B cell (primary cell): Measurements from ENCODE around the gene ARL3. TPM values are rescaled to one million over a fixed set of nuclear protein-coding genes. Genes with fewer than 3 reads are reported as not detected.

Experiments
- ATAC-seq: fragments of 200-7000 bp; cut with Tn5 transposase; one replicate; pipeline ENCODE4 v1.10.0; 2021; ENCODE audit warnings: low read depth, mild to moderate bottlenecking, moderate number of reproducible peaks, moderate library complexity
- CTCF ChIA-PET: fragments of 350-600 bp; sonication (Branson Sonifier 250); formaldehyde crosslinking; loops from one replicate; lab custom pipeline; 2021; ENCODE audit warnings: antibody characterized with exemption, inconsistent platforms; lab: Charles Lee
- POLR2A ChIA-PET: fragments of 350-600 bp; sonication (Branson Sonifier 250); formaldehyde crosslinking; loops from one replicate; lab custom pipeline; 2021; ENCODE audit warnings: antibody characterized with exemption; lab: Charles Lee
- DNase-seq: peaks from one replicate; pipeline ENCODE4 v3.0.0; 2013
- H2AFZ ChIP-seq: 2 replicates; pipeline ENCODE4 v1.6.1; 2012; ENCODE audit warnings: mild to moderate bottlenecking, low read depth, low read length; ENCODE audit not compliant: insufficient read depth, poor library complexity, severe bottlenecking
- H3K27ac ChIP-seq, 2 donors: 1 replicate in 1 of 2; 2 replicates in 1 of 2; pipeline ENCODE4 v1.5.1; 2012 to 2013; ENCODE audit warnings: low read length in 2 of 2, mild to moderate bottlenecking in 2 of 2, moderate library complexity in 1 of 2
- H3K27me3 ChIP-seq, 4 experiments: fragments of 200-600 bp in 1 of 4; sonication (generic) in 1 of 4; replicated peaks in 1 of 4; 1 replicate in 2 of 4; 2 replicates in 2 of 4; pipeline versions ENCODE4 v1.6.1 to v1.7.0; 2013 to 2016; ENCODE audit warnings: low read length in 3 of 4, mild to moderate bottlenecking in 2 of 4, mixed read lengths in 1 of 4, moderate library complexity in 1 of 4; ENCODE audit not compliant: insufficient read depth in 4 of 4, control insufficient read depth in 3 of 4; ENCODE audit errors: control extremely low read depth in 1 of 4
- H3K36me3 ChIP-seq, 2 experiments: replicated peaks in 1 of 2; 1 replicate in 1 of 2; 2 replicates in 1 of 2; pipeline versions ENCODE4 v1.6.1 to v1.7.1; 2013; ENCODE audit warnings: low read length in 1 of 2; ENCODE audit not compliant: insufficient read depth in 2 of 2, control insufficient read depth in 1 of 2; ENCODE audit errors: control extremely low read depth in 1 of 2, extremely low read depth in 1 of 2
- H3K4me1 ChIP-seq, 2 donors: fragments of 200-600 bp in 1 of 2; sonication (generic) in 1 of 2; 1 replicate in 1 of 2; 2 replicates in 1 of 2; pipeline versions ENCODE4 v1.5.1 to v1.6.1; 2013 to 2017; ENCODE audit warnings: low read length in 2 of 2; ENCODE audit not compliant: control insufficient read depth in 2 of 2, insufficient read depth in 2 of 2
- H3K4me2 ChIP-seq: replicated peaks from 2 replicates; pipeline ENCODE3; 2012; ENCODE audit warnings: mild to moderate bottlenecking, low read depth, low read length; ENCODE audit not compliant: poor library complexity, severe bottlenecking
- H3K4me3 ChIP-seq, 5 experiments: fragments of 200-600 bp in 1 of 5; sonication (generic) in 1 of 5; 1 replicate in 3 of 5; 2 replicates in 2 of 5; pipeline versions ENCODE4 v1.5.1 to v1.7.0; 2011 to 2016; ENCODE audit warnings: low read length in 4 of 5, mild to moderate bottlenecking in 4 of 5, low read depth in 2 of 5, control low read depth in 1 of 5, moderate library complexity in 1 of 5; ENCODE audit not compliant: insufficient read depth in 1 of 5; ENCODE audit errors: control extremely low read depth in 1 of 5, extremely low read depth in 1 of 5
- H3K79me2 ChIP-seq: fragments of 200-600 bp; sonication (generic); one replicate; pipeline ENCODE4 v1.6.0; 2016; ENCODE audit warnings: low read length; ENCODE audit not compliant: control insufficient read depth, insufficient read depth
- H3K9ac ChIP-seq: fragments of 200-600 bp; sonication (generic); 2 replicates; pipeline ENCODE4 v1.6.1; 2017; ENCODE audit warnings: mild to moderate bottlenecking, low read length, moderate library complexity
- H3K9me3 ChIP-seq, 3 donors: one replicate each; pipeline versions ENCODE4 v1.6.1 to v1.7.1; 2013; ENCODE audit warnings: low read length in 2 of 3; ENCODE audit not compliant: control insufficient read depth in 2 of 3, insufficient read depth in 1 of 3; ENCODE audit errors: control extremely low read depth in 1 of 3
- H4K20me1 ChIP-seq: 2 replicates; pipeline ENCODE4 v1.6.0; 2012; ENCODE audit warnings: mild to moderate bottlenecking, low read length; ENCODE audit not compliant: insufficient read depth, control insufficient read depth, poor library complexity, severe bottlenecking
- H3K27ac Mint-ChIP-seq: one replicate; pipeline ENCODE4 v1.8.0; 2021; ENCODE audit warnings: mixed read lengths
- H3K27me3 Mint-ChIP-seq: one replicate; pipeline ENCODE4 v1.8.0; 2021; ENCODE audit warnings: mixed read lengths
- H3K4me1 Mint-ChIP-seq: one replicate; pipeline ENCODE4 v1.8.0; 2021; ENCODE audit warnings: mixed read lengths
- H3K4me3 Mint-ChIP-seq: one replicate; pipeline ENCODE4 v1.8.0; 2021; ENCODE audit warnings: mixed read lengths
- H3K9me3 Mint-ChIP-seq: one replicate; pipeline ENCODE4 v1.8.0; 2022; ENCODE audit warnings: mixed read lengths; ENCODE audit not compliant: insufficient read depth
- EZH2 ChIP-seq: IDR thresholded peaks from 2 replicates; pipeline ENCODE4 v1.6.1; 2012; ENCODE audit warnings: borderline replicate concordance, low read depth, mild to moderate bottlenecking, moderate library complexity, low read length; ENCODE audit not compliant: insufficient read depth, poor library complexity, severe bottlenecking
- WGBS: methylation state at CpG from one replicate; pipeline ENCODE4 v1.1.5; 2013; ENCODE audit warnings: missing lambda C conversion rate; ENCODE audit not compliant: insufficient coverage; 5-methylcytosine and 5-hydroxymethylcytosine counted together
- intact Hi-C: fragments of 100-400 bp; cut with micrococcal nuclease; formaldehyde crosslinking; loops from one replicate; pipeline ENCODE4 v1.10.0; 2022
- polyA plus RNA-seq: library from polyadenylated mRNA; depleted of rRNA; stranded (reverse); fragments of >200 nt; gene quantifications from 2 replicates; pipeline ENCODE4 v1.2.3, GENCODE V29; 2012
- total RNA-seq, 2 donors: library from RNA; stranded (reverse); fragments of 120-200 nt in 1 of 2; gene quantifications; 1 replicate in 1 of 2; 2 replicates in 1 of 2; pipeline versions ENCODE4 v1.2.3 to v1.2.4, GENCODE V29; 2013 to 2022
- TF ChIP-seq, protein P1 (sequence below): fragments of 200-600 bp; IDR thresholded peaks from one replicate; pipeline ENCODE4 v1.8.0; 2022; ENCODE audit warnings: antibody characterized with exemption, mild to moderate bottlenecking

ARL3 gene
- total and polyA plus RNA-seq, 2 donors (not counting 1 experiment from before 2014, with no cell fraction given) = 0.91 to 5.5 TPM

DNA sequence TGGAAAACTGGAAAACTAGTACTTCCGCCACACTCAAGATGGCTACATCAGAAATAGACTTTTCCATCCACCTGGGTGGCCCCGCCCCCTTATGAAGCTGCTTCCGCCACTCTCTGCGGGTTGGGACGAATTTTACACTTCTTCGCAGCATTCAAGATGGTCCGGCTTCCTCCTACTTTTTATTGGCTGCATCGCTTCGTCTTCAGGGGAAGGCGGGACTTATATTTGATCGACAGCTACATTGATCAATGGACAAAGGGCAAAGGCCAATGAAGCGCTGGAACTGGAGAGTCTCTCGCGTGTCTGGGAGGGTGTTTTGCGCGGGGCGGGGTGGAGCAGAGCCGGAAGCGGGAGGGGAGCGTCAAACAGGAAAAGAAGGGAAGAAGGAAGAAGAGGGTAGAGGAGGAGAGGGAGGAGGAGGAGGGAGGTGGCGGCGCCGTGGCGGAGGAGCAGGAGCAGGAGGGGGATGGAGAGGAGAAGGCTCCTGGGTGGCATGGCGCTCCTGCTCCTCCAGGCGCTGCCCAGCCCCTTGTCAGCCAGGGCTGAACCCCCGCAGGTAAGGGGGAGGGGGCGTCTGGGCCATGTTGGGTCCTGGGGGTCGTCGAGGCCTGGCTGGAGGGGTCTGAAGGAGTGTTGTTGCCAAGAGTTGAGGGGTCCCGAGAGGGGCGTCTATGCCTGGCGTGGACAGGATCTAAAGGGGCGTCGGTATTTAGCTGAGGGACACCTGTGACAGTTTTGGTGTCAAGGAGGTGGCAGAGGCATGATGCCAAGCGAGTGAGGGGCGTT is 29.6 kb upstream of the ARL3 start, which contains the start of gene WBP1L:
Gene WBP1L (plus strand): TSS at position 361 of the 786 bp plus-strand sequence. CDS start 106 bp downstream, at position 467.
- peak; percentile 95 for ATAC-seq
- H4K20me1 ChIP-seq = peaks cover 10% of the 10 kb centered on the region
- peak; percentile 98 for DNase-seq
- Mint-ChIP-seq H3K4me3 (peak within 1 kb of the TSS; percentile 89), H3K27me3 (no peaks in the 10 kb centered on the region), H3K27ac (peak within 1 kb of the TSS; percentile 88), H3K4me1 (peaks cover 42% of the 10 kb centered on the region), H3K9me3 (no peaks in the 10 kb centered on the region)
- intact Hi-C loops = loop anchor here (1.0 to 10.0 kb wide), 6 partner anchors 29 to 621 kb away; partner anchors contain the start of genes ACTR1A, ARL3, BORCS7 and CNNM2
- ChIA-PET CTCF (interaction anchor here (0.6 to 3.7 kb wide), 7 partner anchors 10 to 500 kb away, joined by 3 to 14 read pairs (median 3); partner anchors contain the start of genes ARL3 and SFXN2), POLR2A (interaction anchor here (0.5 to 1.6 kb wide), 11 partner anchors 28 to 624 kb away, joined by 3 to 13 read pairs (median 4); partner anchors contain the start of genes ARL3, SFXN2, TAF5 and TRIM8)
- peaks cover 24 to 25% of the 10 kb centered on the region in 2 donors for H3K4me1 ChIP-seq
- H3K9me3 ChIP-seq = no peaks in the 10 kb centered on the region
- peak within 1 kb of the TSS; percentile 85 for H3K4me2 ChIP-seq
- peak within 1 kb of the TSS; percentile 58 to 86 for H3K27ac ChIP-seq
- peak within 1 kb of the TSS; percentile 70 to 96 (median 89) for H3K4me3 ChIP-seq
- H3K79me2 ChIP-seq = peaks cover 51% of the 10 kb centered on the region
- peak within 1 kb of the TSS; percentile 87 for H3K9ac ChIP-seq
- H2AFZ ChIP-seq = peak within 1 kb of the TSS; percentile 87
- peaks cover 2 to 6% of the 10 kb centered on the region in 2 experiments for H3K36me3 ChIP-seq
- under 1% methylated on average over 35 of the region's 37 CpGs for WGBS
- peaks cover 0 to 2% (median 0%) of the 10 kb centered on the region in 4 experiments for H3K27me3 ChIP-seq
- TF ChIP-seq, protein P1, sequence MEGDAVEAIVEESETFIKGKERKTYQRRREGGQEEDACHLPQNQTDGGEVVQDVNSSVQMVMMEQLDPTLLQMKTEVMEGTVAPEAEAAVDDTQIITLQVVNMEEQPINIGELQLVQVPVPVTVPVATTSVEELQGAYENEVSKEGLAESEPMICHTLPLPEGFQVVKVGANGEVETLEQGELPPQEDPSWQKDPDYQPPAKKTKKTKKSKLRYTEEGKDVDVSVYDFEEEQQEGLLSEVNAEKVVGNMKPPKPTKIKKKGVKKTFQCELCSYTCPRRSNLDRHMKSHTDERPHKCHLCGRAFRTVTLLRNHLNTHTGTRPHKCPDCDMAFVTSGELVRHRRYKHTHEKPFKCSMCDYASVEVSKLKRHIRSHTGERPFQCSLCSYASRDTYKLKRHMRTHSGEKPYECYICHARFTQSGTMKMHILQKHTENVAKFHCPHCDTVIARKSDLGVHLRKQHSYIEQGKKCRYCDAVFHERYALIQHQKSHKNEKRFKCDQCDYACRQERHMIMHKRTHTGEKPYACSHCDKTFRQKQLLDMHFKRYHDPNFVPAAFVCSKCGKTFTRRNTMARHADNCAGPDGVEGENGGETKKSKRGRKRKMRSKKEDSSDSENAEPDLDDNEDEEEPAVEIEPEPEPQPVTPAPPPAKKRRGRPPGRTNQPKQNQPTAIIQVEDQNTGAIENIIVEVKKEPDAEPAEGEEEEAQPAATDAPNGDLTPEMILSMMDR = peak; percentile 16
- no peak for TF ChIP-seq EZH2
